ENCODE data around the gene ZNF584. TPM values are rescaled to one million over a fixed set of nuclear protein-coding genes. Genes with fewer than 3 reads are reported as not detected.

Gene ZNF584
- total and polyA plus RNA-seq, 12 donors: 7.1 to 37.5 (median 14.4) TPM

DNA sequence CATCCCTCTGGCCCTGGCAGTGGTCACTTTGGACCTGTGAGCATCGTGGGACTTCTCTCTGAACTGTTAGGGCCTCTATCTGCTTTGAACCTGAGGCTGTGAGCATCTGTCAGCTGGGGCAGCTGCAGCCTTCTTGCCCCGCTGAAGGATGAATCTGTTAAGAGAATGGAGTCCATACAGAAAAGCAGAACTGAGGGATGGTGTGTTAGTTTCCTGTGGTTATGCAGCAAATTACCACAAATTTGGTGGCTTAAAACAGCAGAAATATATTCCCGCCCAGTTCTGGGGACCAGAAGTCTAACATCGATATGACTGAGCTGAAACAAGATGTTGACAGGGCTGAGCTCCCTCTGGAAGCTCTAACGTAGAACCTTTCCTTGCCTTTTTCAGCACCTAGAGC is 44.3 kb upstream of the ZNF584 start:
- Histone ChIP-seq H3K4me1 (replicated peaks in 1 of 2) (peaks cover 4 to 7% of the 10 kb centered on the region in 2 donors), H3K36me3 (replicated peaks in 1 of 2) (no peaks in the 10 kb centered on the region), H3K9me3 (replicated peaks in 1 of 3) (no peaks in the 10 kb centered on the region), H3K27ac (no peak overlapping the region), H3K27me3 (no peaks in the 10 kb centered on the region), H3K4me3 (no peak overlapping the region)
- WGBS, 4 donors: 67 to 84% (median 76%) methylated on average over 5 of the region's 5 CpGs
- TF ChIP-seq, protein P1, sequence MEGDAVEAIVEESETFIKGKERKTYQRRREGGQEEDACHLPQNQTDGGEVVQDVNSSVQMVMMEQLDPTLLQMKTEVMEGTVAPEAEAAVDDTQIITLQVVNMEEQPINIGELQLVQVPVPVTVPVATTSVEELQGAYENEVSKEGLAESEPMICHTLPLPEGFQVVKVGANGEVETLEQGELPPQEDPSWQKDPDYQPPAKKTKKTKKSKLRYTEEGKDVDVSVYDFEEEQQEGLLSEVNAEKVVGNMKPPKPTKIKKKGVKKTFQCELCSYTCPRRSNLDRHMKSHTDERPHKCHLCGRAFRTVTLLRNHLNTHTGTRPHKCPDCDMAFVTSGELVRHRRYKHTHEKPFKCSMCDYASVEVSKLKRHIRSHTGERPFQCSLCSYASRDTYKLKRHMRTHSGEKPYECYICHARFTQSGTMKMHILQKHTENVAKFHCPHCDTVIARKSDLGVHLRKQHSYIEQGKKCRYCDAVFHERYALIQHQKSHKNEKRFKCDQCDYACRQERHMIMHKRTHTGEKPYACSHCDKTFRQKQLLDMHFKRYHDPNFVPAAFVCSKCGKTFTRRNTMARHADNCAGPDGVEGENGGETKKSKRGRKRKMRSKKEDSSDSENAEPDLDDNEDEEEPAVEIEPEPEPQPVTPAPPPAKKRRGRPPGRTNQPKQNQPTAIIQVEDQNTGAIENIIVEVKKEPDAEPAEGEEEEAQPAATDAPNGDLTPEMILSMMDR (IDR thresholded peaks at IDR 0.05): no peak
- no peak for TF ChIP-seq POLR2A (IDR thresholded peaks at IDR 0.05)
- intact Hi-C loops (cut with DNase I): no loop called here
- DNase-seq: no peak

DNA sequence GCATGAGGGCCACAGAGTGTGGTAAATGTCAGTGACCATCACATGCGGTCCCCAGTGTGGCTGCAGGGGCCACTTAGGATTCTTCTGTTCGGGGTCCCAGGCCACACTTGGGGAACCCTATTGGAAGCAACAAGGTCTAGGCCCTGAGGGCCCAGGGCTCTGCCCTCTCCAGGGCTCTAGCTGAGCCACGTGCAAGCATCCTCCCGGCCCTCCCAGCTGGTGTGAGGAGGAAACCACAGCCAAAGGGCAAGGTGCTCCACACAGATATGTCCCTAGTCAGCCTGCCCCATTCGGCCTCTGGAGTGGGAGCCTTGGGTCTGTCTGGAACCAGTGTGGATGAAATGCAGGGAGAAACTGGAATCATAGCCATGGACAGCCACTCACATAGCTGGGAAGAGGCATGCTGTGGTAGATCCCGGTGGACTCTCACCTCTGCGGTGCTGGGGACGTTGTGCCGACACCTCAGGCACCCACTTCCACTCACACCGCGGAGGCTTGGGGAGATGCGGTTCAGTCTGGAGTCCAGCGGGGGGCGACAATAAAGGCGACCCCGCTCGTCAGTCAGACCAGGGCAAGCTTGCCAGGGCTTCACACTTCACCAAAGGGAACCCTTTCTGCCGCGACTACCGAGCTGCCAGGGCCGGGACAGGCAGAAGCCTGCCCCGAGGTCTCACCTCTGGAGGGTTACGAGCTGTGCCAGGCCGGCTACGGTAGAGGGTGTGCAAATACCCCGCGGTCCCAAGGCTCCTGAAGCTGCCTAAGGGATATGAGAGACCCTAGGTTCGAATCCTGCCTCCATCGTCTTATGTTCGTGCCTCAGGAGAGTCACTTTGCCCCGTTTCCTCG is 41.6 kb upstream of the ZNF584 start:
- 90 to 94% (median 91%) methylated on average over 20 to 32 of the region's 32 CpGs for WGBS, 4 donors
- no peak for DNase-seq
- H3K9me3 ChIP-seq (replicated peaks in 1 of 3): no peaks in the 10 kb centered on the region
- TF ChIP-seq, protein P1 (IDR thresholded peaks at IDR 0.05): no peak
- TF ChIP-seq POLR2A (IDR thresholded peaks at IDR 0.05): no peak
- H3K36me3 ChIP-seq (replicated peaks in 1 of 2): no peaks in the 10 kb centered on the region
- H3K4me1 ChIP-seq (replicated peaks in 1 of 2): peaks cover 1 to 2% of the 10 kb centered on the region in 2 donors
- intact Hi-C loops (cut with DNase I): no loop called here
- H3K4me3 ChIP-seq: no peak overlapping the region
- no peak overlapping the region for H3K27ac ChIP-seq
- H3K27me3 ChIP-seq: no peaks in the 10 kb centered on the region

DNA sequence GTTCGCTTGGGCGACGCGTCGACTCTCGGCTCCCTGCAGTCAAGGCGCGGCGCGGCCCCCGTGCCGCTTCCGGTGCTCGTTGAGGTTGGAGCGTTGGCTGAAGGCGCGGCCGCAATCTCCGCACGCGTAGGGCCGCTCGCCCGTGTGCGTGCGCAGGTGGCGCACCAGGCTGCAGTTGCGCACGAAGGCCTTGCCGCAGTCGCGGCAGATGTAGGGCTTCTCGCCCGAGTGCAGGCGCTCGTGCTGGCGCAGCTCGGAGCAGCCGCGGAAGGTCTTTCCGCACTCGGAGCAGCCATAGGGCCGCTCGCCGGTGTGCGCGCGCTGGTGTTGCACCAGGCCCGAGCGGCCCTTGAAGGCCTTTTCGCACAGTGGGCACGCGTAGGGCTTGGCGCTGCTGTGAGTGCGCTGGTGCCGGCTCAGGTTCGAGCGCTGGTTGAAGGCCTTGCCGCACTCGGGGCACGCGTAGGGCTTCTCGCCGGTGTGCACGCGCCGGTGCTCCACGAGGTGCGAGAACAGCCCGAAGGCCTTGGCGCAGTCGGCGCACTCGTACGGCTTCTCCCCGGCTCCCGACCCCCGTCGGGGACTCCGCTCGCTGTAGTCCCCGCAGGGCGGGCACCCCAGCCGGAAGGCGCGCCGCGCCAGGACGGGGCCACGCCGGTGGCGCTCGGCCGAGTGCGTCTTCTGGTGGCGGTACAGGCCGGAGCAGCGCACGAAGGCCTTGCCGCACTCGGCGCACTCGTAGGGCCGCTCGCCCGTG is 40.6 kb upstream of the ZNF584 start:
- Histone ChIP-seq H3K9me3 (replicated peaks in 1 of 3) (no peaks in the 10 kb centered on the region), H3K4me1 (replicated peaks in 1 of 2) (no peaks in the 10 kb centered on the region), H3K36me3 (replicated peaks in 1 of 2) (no peaks in the 10 kb centered on the region), H3K27me3 (no peaks in the 10 kb centered on the region), H3K4me3 (no peak overlapping the region), H3K27ac (no peak overlapping the region)
- intact Hi-C loops (cut with DNase I): no loop called here
- no peak for TF ChIP-seq POLR2A (IDR thresholded peaks at IDR 0.05)
- TF ChIP-seq, protein P1 (IDR thresholded peaks at IDR 0.05): no peak
- WGBS, 4 donors: 56 to 86% (median 68%) methylated on average over 37 to 106 of the region's 106 CpGs
- DNase-seq: no peak

DNA sequence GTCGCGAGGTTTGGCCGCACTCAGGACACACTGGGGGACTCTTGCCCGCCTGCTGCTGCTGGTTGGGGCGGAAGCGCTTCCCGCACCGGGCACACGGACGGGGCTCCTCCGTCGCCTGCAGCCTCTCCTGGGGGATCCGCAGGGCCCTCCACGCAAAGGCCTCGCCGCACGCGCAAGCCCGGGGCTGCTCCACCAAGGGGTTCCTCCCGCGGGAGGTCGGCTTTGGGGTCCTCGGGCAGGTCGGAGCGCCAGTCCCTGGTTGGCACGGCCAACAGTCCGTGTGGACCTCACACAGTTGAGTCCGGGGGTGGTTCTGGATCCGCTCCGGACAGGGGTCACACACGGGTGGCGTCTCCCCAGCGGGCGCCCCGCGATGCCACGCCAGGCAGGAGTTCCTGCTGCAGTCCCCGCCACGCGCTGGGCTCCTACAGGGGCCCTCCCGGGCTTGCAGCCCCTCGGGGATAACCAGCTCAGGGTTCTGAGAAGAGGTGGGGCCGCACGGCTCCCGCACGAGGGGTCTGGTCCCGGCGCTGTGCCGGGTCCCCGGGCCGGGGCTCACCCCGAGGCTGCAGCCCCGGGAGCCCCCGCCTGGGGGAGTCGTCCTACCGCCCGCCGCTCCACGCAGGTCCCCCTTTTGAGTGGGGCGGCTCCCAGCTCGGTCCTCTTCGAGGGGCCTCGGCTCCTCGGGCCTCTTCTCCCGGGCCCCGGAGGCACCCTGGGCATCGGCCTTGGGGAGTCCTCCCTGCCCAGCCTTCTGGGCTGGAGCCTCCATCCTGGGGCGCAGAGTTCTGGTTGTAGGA is 39.7 kb upstream of the ZNF584 start:
- intact Hi-C loops (cut with DNase I): no loop called here
- no peaks in the 10 kb centered on the region for H3K36me3 ChIP-seq (replicated peaks in 1 of 2)
- TF ChIP-seq POLR2A (IDR thresholded peaks at IDR 0.05): no peak
- TF ChIP-seq, protein P1 (IDR thresholded peaks at IDR 0.05): no peak
- DNase-seq: no peak
- no peaks in the 10 kb centered on the region for H3K9me3 ChIP-seq (replicated peaks in 1 of 3)
- 82 to 97% (median 86%) methylated on average over 9 to 68 of the region's 68 CpGs for WGBS, 4 donors
- H3K27ac ChIP-seq: no peak overlapping the region
- H3K4me1 ChIP-seq (replicated peaks in 1 of 2): no peaks in the 10 kb centered on the region
- no peak overlapping the region for H3K4me3 ChIP-seq
- no peaks in the 10 kb centered on the region for H3K27me3 ChIP-seq
